Astrocyte of the cerebellum (primary cell): Measurements from ENCODE around the gene COX11.

Source experiments
- DNase-seq: peaks from one replicate; pipeline ENCODE4 v3.0.0-alpha.2; 2011; ENCODE audit warnings: low read depth
- H3K4me3 ChIP-seq: 2 replicates; pipeline ENCODE4 v1.5.1; 2011; ENCODE audit warnings: mild to moderate bottlenecking, low read depth, low read length, moderate library complexity
- in situ Hi-C: cut with HindIII; loops from 2 replicates; pipeline ENCODE4 v1.10.0; 2017; ENCODE audit warnings: low sequenced_read_pairs
- TF ChIP-seq, protein P1 (sequence below): IDR thresholded peaks from 2 replicates; pipeline ENCODE4 v1.5.1; 2012; ENCODE audit warnings: low read length, low read depth, moderate library complexity, mild to moderate bottlenecking; ENCODE audit errors: missing control alignments

Gene COX11

DNA sequence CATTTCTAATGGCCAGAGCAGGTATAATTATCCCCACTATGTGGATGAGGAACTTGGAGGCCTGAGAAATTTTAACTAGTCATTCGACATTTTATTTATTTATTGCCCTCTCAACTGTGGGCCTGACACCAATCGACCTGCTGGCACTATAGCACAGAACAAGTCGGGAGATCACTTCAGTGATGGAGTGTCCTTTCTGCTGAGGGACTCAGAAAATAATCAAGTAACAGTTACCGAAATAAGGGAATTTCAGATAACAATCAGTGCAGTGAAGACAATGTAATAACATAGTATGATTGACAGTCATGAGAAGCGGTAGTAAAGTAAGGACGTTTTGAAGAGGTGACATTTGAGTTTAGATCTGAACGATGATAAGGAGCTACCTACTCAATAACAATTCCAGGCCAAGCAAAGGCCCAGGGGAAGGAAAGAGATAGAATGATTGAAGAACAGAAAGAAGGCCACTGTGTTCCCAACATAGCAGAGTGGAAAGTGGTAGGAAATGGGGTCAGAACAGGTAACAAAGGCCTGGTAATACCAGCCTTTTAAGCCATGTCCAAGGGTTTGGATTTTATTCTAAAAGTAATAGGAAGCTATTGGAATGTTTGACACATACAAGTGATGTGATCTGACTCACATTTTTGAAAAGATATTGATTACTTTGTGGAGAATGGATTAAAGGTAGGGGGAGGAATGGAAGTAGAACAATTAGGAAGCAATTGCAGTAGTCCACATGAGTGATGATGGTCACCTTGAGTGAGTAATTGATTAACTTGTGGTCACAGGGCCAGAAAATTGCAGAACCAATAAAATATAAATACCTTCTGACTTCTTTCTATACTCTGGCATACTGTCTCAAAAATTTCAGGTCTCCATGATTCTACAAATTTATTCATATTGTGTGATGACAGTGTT lies 1.5 kb upstream of the COX11 start:
- DNase-seq: no peak
- TF ChIP-seq, protein P1, sequence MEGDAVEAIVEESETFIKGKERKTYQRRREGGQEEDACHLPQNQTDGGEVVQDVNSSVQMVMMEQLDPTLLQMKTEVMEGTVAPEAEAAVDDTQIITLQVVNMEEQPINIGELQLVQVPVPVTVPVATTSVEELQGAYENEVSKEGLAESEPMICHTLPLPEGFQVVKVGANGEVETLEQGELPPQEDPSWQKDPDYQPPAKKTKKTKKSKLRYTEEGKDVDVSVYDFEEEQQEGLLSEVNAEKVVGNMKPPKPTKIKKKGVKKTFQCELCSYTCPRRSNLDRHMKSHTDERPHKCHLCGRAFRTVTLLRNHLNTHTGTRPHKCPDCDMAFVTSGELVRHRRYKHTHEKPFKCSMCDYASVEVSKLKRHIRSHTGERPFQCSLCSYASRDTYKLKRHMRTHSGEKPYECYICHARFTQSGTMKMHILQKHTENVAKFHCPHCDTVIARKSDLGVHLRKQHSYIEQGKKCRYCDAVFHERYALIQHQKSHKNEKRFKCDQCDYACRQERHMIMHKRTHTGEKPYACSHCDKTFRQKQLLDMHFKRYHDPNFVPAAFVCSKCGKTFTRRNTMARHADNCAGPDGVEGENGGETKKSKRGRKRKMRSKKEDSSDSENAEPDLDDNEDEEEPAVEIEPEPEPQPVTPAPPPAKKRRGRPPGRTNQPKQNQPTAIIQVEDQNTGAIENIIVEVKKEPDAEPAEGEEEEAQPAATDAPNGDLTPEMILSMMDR: no peak
- peak overlapping the region; percentile 77 for H3K4me3 ChIP-seq
- in situ Hi-C loops: no loop called here

DNA sequence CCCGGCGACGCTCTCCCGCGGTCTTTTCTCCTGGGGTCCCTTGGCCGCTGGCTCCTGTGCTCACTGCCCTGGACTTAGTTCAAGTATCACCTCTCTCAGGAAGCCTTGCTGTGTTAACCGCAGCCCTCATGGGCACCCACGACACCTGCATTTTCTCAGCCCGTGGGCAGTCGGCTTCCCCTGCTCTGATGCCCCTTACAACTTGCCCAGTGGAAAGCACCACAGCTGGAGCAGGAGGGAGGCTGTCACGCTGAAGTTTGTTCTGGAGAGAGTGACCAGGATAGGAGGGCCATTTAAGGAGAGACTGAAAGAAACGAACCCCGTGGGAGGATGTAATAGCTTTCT lies 506 bp upstream of the COX11 start:
- in situ Hi-C loops: no loop called here
- H3K4me3 ChIP-seq: peak overlapping the region; percentile 77
- no peak for DNase-seq
- TF ChIP-seq, protein P1: no peak

DNA sequence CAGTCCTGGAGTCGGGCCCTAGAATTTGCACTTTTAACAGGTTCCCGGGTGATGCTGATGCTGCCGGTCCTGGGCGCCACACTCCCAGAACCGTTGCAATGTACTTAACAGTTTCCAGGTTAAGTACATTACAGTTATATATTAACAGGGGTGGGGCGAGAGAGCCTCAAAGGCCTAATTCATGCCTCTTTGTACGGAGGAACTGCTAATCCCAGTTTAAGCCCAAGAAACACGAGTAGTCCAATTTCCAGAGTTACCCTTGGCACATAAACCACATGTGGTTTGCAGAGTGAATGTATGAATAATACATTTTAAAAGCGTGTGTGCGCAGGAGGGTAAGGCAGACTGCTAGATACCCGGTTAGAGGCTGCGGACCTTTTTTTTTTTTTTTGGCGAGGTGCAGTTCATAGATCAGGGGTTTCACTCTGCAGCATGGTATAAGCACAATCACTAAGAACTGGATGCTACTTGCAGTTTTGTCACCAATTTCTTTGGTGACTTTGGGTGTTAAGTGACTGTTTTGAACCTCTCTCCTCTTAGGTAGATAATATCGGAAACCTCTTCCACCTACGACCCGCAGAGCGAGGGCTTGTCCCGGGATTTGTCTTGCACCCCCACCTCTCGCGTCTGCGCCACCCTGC lies 713 bp downstream of the COX11 start:
- TF ChIP-seq, protein P1: peak; percentile 55
- H3K4me3 ChIP-seq: peak overlapping the region; percentile 77
- in situ Hi-C loops: no loop called here
- DNase-seq: no peak

DNA sequence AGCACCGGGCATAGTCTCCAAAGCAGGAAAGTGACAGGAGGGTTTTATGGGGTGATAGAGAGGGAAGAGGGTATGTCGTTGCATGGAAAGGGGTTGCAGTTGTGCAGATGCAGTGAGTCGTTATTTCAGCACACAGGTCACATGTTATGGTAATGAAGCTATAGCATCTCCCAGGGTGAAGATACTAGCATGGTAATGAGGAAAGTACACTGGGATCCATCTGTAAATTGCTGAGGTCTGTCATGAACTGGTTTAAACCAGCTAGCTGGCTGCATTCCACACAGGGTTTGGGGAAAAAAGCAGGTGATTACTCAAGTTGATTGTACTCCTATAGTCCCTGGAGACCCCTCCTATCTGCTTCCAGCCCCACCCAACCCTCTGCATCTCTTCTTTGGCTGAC lies 11.7 kb downstream of the COX11 start:
- H3K4me3 ChIP-seq: no peak overlapping the region
- in situ Hi-C loops: no loop called here
- DNase-seq: no peak
- TF ChIP-seq, protein P1: no peak

DNA sequence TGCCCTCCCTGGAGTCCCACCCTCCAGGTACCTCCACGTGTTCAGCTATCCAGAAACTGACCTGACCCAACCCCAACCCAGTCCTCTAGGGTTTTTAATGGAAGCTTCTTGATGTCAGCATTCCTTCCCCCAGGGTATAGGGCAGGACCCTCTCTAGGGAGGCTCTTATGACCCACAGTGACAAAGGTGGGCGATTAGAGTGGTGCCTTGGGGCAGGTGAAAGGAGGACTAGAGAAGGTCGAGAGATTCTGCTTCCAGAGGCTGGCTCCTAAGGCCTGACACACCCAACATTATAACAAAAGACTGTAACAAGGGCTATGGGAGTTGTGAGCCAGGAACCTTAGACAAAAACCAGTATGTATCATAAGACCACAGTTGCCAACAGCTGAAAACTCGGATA lies 17.2 kb downstream of the COX11 start:
- TF ChIP-seq, protein P1: no peak
- H3K4me3 ChIP-seq: no peak overlapping the region
- in situ Hi-C loops: no loop called here

DNA sequence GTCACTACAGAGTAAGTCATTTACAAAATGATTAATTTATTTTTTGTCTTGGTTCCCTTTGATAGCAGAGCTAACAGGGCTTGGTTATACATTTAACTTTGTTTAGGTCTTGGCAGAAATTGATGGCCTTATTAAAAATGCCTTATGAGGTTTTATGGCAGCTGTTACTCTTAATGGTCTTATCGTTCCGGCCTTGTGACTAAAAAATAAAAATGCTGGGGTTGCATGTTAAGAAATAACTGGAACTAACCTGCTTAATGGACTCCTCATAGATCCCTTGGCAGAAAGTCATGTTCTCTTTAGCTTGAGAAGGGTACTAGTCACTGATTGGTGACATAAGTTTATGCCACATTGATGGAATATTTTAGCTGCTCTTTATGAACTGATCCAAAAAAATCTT lies 18.3 kb downstream of the COX11 start:
- in situ Hi-C loops: no loop called here
- TF ChIP-seq, protein P1: no peak
- no peak for DNase-seq
- H3K4me3 ChIP-seq: no peak overlapping the region

More for the DNA sequence above, 17.2 kb downstream of the COX11 start:
- no peak for DNase-seq
